Peyer's patch (tissue), 4 donors: ENCODE measurements around the gene SMIM20.

Experiments used
- POLR2A ChIP-seq, 2 donors: fragments of 450-650 bp; IDR thresholded peaks; one replicate each; pipeline ENCODE4 v1.5.1; 2017; ENCODE audit warnings: antibody characterized with exemption in 2 of 2, mild to moderate bottlenecking in 2 of 2, moderate library complexity in 2 of 2
- TF ChIP-seq, protein P1 (sequence below), 6 experiments: fragments of 450-650 bp in 4 of 6; fragments of 200-600 bp in 2 of 6; sonication (generic) in 1 of 6; IDR thresholded peaks; one replicate each; pipeline ENCODE4 v1.5.1; 2017 to 2019; ENCODE audit warnings: antibody characterized with exemption in 6 of 6, mild to moderate bottlenecking in 3 of 6, moderate library complexity in 1 of 6

- TF ChIP-seq, protein P1, sequence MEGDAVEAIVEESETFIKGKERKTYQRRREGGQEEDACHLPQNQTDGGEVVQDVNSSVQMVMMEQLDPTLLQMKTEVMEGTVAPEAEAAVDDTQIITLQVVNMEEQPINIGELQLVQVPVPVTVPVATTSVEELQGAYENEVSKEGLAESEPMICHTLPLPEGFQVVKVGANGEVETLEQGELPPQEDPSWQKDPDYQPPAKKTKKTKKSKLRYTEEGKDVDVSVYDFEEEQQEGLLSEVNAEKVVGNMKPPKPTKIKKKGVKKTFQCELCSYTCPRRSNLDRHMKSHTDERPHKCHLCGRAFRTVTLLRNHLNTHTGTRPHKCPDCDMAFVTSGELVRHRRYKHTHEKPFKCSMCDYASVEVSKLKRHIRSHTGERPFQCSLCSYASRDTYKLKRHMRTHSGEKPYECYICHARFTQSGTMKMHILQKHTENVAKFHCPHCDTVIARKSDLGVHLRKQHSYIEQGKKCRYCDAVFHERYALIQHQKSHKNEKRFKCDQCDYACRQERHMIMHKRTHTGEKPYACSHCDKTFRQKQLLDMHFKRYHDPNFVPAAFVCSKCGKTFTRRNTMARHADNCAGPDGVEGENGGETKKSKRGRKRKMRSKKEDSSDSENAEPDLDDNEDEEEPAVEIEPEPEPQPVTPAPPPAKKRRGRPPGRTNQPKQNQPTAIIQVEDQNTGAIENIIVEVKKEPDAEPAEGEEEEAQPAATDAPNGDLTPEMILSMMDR (IDR thresholded peaks at IDR 0.05) = no peak
- no peak for TF ChIP-seq POLR2A (IDR thresholded peaks at IDR 0.05)
Observed at GRCh38 chr4:25970691-25971432, 56.8 kb downstream of the SMIM20 start.
